GM12878 (cell line): ENCODE measurements around the gene STXBP1.

Source experiments
- CTCF ChIP-seq, 3 experiments: IDR thresholded peaks in 2 of 3; conservative IDR thresholded peaks in 1 of 3; 2 replicates each; pipeline ENCODE4 v1.5.1; 2011; ENCODE audit warnings: low read depth in 3 of 3, low read length in 3 of 3, mild to moderate bottlenecking in 3 of 3, control low read depth in 2 of 3, moderate library complexity in 2 of 3, inconsistent platforms in 1 of 3, mixed read lengths in 1 of 3; ENCODE audit not compliant: control insufficient read depth in 2 of 3, insufficient read depth in 1 of 3; ENCODE audit errors: extremely low read depth in 1 of 3
- ETV6 ChIP-seq, 2 experiments: fragments of 450-650 bp in 1 of 2; IDR thresholded peaks in 1 of 2; conservative IDR thresholded peaks in 1 of 2; 2 replicates each; pipeline ENCODE4 v1.6.1; 2014; ENCODE audit warnings: antibody characterized with exemption in 1 of 2, borderline replicate concordance in 1 of 2, low read depth in 1 of 2, mild to moderate bottlenecking in 1 of 2, moderate library complexity in 1 of 2
- GABPA ChIP-seq: IDR thresholded peaks from 2 replicates; pipeline ENCODE4 v1.6.1; 2014; ENCODE audit warnings: antibody characterized with exemption, low read depth, mild to moderate bottlenecking, inconsistent platforms
- MTA3 ChIP-seq: IDR thresholded peaks from 2 replicates; pipeline ENCODE4 v1.6.1; 2012; ENCODE audit warnings: low read length, inconsistent platforms, borderline replicate concordance
- NFIC ChIP-seq: IDR thresholded peaks from 2 replicates; pipeline ENCODE4 v1.6.1; 2012; ENCODE audit warnings: low read depth, mild to moderate bottlenecking, inconsistent platforms, low read length, moderate library complexity
- SMARCA5 ChIP-seq: fragments of 450-650 bp; IDR thresholded peaks from 2 replicates; pipeline ENCODE4 v1.6.1; 2017; ENCODE audit warnings: mild to moderate bottlenecking
- SMC3 ChIP-seq: IDR thresholded peaks from 2 replicates; pipeline ENCODE4 v1.6.1; 2011; ENCODE audit warnings: low read length, improper control_type of control experiment, borderline replicate concordance
- SRF ChIP-seq, 2 experiments: IDR thresholded peaks; 2 replicates each; pipeline ENCODE4 v1.6.1; 2011; ENCODE audit warnings: low read depth in 2 of 2, low read length in 2 of 2, mild to moderate bottlenecking in 1 of 2, moderate library complexity in 1 of 2
- ZNF592 ChIP-seq: fragments of 450-650 bp; IDR thresholded peaks from 2 replicates; pipeline ENCODE4 v1.6.1; 2017; ENCODE audit warnings: mild to moderate bottlenecking, moderate library complexity
- TF ChIP-seq, protein P1 (sequence below): IDR thresholded peaks from 2 replicates; pipeline ENCODE4 v1.6.1; 2012; ENCODE audit warnings: mild to moderate bottlenecking, low read depth, low read length

GRCh38 chr9:127728808-127729207 is 116.7 kb downstream of the STXBP1 start:
- TF ChIP-seq MTA3 (no peak), SRF (IDR thresholded peaks at IDR 0.05; ENCODE audit: low read depth in 2 of 2, low read length in 2 of 2) (no peak), NFIC (no peak), GABPA (no peak), CTCF (IDR thresholded peaks at IDR 0.05 in 2 of 3, conservative IDR thresholded peaks at IDR 0.05 in 1 of 3; ENCODE audit: control insufficient read depth in 2 of 3, extremely low read depth in 1 of 3, insufficient read depth in 1 of 3, low read depth in 3 of 3, low read length in 3 of 3) (no peak), ETV6 (conservative IDR thresholded peaks at IDR 0.05 in 1 of 2, IDR thresholded peaks at IDR 0.05 in 1 of 2; ENCODE audit: borderline replicate concordance in 1 of 2, low read depth in 1 of 2) (no peak), ZNF592 (no peak), SMARCA5 (no peak), SMC3 (no peak)
- TF ChIP-seq, protein P1, sequence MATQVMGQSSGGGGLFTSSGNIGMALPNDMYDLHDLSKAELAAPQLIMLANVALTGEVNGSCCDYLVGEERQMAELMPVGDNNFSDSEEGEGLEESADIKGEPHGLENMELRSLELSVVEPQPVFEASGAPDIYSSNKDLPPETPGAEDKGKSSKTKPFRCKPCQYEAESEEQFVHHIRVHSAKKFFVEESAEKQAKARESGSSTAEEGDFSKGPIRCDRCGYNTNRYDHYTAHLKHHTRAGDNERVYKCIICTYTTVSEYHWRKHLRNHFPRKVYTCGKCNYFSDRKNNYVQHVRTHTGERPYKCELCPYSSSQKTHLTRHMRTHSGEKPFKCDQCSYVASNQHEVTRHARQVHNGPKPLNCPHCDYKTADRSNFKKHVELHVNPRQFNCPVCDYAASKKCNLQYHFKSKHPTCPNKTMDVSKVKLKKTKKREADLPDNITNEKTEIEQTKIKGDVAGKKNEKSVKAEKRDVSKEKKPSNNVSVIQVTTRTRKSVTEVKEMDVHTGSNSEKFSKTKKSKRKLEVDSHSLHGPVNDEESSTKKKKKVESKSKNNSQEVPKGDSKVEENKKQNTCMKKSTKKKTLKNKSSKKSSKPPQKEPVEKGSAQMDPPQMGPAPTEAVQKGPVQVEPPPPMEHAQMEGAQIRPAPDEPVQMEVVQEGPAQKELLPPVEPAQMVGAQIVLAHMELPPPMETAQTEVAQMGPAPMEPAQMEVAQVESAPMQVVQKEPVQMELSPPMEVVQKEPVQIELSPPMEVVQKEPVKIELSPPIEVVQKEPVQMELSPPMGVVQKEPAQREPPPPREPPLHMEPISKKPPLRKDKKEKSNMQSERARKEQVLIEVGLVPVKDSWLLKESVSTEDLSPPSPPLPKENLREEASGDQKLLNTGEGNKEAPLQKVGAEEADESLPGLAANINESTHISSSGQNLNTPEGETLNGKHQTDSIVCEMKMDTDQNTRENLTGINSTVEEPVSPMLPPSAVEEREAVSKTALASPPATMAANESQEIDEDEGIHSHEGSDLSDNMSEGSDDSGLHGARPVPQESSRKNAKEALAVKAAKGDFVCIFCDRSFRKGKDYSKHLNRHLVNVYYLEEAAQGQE, result no peak
